ENCODE results near the gene PHC2.

DNA sequence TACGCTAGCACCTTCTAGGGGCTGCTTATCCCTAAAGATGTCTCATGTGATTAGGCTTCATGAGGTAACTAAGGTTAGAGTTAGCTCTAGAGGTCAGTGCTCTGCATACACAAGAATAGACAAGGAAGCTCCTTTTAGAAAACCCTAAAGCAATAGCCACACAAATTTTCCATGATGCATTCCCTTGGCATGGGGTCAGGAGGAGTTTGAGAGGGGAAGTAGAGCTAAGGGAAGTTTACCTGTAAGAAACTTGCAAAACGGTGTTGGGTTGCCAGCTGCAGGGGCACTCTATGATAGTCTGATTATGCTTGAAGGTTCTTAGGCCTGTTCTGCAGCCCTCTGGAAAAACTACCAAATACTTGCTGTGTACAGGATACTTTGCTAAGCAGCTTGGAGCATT, 71.0 kb downstream of the PHC2 start:
- TF ChIP-seq POLR2A (conservative IDR thresholded peaks at IDR 0.05) (no peak), DMBX1 (CRISPR knock-in tag; IDR thresholded peaks at IDR 0.05; ENCODE audit: borderline replicate concordance) (no peak), ELF4 (CRISPR knock-in tag; IDR thresholded peaks at IDR 0.05) (no peak), SMARCA4 (IDR thresholded peaks at IDR 0.05) (no peak), HDAC1 (IDR thresholded peaks at IDR 0.05) (no peak), PHF8 (IDR thresholded peaks at IDR 0.05; ENCODE audit: borderline replicate concordance, low read length) (no peak), FOXK1 (CRISPR knock-in tag; IDR thresholded peaks at IDR 0.05; ENCODE audit: borderline replicate concordance) (no peak), MTF1 (CRISPR knock-in tag; IDR thresholded peaks at IDR 0.05; ENCODE audit: borderline replicate concordance) (no peak), TCF3 (CRISPR knock-in tag; IDR thresholded peaks at IDR 0.05) (no peak), FOXJ3 (CRISPR knock-in tag; IDR thresholded peaks at IDR 0.05) (no peak), C11orf30 (IDR thresholded peaks at IDR 0.05; ENCODE audit: low read depth) (no peak), ARID2 (IDR thresholded peaks at IDR 0.05) (no peak)
- TF ChIP-seq, protein P1, sequence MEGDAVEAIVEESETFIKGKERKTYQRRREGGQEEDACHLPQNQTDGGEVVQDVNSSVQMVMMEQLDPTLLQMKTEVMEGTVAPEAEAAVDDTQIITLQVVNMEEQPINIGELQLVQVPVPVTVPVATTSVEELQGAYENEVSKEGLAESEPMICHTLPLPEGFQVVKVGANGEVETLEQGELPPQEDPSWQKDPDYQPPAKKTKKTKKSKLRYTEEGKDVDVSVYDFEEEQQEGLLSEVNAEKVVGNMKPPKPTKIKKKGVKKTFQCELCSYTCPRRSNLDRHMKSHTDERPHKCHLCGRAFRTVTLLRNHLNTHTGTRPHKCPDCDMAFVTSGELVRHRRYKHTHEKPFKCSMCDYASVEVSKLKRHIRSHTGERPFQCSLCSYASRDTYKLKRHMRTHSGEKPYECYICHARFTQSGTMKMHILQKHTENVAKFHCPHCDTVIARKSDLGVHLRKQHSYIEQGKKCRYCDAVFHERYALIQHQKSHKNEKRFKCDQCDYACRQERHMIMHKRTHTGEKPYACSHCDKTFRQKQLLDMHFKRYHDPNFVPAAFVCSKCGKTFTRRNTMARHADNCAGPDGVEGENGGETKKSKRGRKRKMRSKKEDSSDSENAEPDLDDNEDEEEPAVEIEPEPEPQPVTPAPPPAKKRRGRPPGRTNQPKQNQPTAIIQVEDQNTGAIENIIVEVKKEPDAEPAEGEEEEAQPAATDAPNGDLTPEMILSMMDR (IDR thresholded peaks at IDR 0.05 in 2 of 3, conservative IDR thresholded peaks at IDR 0.05 in 1 of 3; ENCODE audit: insufficient read depth in 2 of 3, low read depth in 1 of 3, low read length in 3 of 3): no peak

All from K562 (cell line).